ENCODE measurements around the gene ZCCHC8.

ZCCHC8 gene

GRCh38 chr12:122422730-122423257, 77.9 kb downstream of the ZCCHC8 start:
- peak; percentile 9 for DNase-seq

- DNase-seq = peak; percentile 47
Observed at GRCh38 chr12:122421821-122422729, 78.7 kb downstream of the ZCCHC8 start, which contains the start of gene CLIP1. CLIP1 (minus strand) TSS chr12:122422669; CDS start chr12:122380452, 42,217 bp downstream.
